Smooth muscle cell of the brain vasculature (primary cell): ENCODE data around the gene AMMECR1.
A peak's percentile ranks its signal among the peaks of the same experiment; 100 is the strongest.
"Not testable (repeated sequence)": the region's sequence is repeated elsewhere in the genome, so short reads cannot be mapped to it uniquely, and the experiment has no call there.

ENCODE experiments used
- DNase-seq: peaks from one replicate; pipeline ENCODE4 v3.0.0-alpha.2; 2012; ENCODE audit warnings: low read depth, low spot score

AMMECR1 gene

GRCh38 chrX:110171442-110171841 is 146.4 kb downstream of the AMMECR1 start:
- DNase-seq, result no peak

DNA sequence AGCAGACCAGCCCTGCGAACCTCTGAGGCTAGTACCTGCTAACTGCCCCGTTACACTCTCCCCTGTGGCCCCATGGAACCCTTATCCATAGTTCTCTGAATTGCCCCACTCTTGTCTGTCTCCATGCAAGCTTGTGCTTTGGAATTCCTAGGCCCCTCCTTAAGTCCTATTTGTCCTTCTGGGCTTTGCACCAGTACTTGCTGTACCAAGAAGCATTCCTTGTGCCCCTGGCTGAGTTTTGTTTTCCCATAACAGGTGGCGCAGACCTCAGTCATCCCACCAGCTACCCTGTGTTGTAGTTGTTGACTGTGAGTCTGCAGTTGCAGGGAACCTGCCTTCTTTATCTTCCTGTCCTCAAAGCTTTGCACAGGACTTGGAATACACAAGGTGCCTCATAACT is 147.9 kb downstream of the AMMECR1 start:
- DNase-seq, result no peak

GRCh38 chrX:110168585-110168984 is 149.3 kb downstream of the AMMECR1 start:
- no peak for DNase-seq

GRCh38 chrX:110167952-110168451 is 149.9 kb downstream of the AMMECR1 start:
- no peak for DNase-seq

GRCh38 chrX:110163488-110163887 is 154.4 kb downstream of the AMMECR1 start:
- DNase-seq, result no peak

DNA sequence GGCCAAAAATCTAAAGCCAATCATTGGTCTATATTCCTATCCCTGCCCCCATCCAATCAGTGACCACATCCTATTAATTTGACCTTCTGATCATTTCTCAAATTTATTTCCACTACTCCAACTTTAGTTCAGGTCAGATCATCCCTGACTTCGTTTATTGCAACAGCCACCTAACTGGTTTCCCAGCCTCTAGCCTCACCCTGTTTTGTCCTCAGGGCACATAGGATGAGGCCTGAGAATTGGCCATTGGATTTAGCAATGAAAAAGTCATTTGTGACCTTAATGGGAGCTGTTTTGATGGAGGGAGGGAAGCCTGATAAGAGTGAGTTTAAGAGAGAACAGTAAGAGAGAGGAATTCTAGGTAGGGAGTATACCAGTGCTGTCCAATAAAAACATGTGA is 155.0 kb downstream of the AMMECR1 start:
- no peak for DNase-seq

GRCh38 chrX:110162131-110162530 is 155.8 kb downstream of the AMMECR1 start:
- DNase-seq, result no peak

DNA sequence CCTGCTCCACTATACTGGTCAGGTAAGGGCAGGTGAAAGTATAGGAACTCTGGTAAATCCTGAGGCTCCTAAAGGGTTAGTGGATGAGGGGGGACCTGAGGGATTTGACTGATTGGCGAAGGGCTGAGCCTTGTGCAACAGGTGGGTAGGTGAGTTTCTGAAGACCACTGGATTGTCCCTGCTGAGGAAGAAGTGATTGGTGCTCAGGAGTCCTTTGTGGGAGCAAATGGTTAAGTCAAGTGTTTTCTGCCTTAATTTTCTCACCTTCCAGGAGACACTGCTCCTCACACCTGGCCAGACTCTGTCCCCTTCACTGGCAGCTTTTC is 156.6 kb downstream of the AMMECR1 start:
- DNase-seq, result no peak

GRCh38 chrX:110159865-110160264 is 158.0 kb downstream of the AMMECR1 start:
- no peak for DNase-seq

GRCh38 chrX:110159235-110159634 is 158.7 kb downstream of the AMMECR1 start:
- DNase-seq, result no peak

DNA sequence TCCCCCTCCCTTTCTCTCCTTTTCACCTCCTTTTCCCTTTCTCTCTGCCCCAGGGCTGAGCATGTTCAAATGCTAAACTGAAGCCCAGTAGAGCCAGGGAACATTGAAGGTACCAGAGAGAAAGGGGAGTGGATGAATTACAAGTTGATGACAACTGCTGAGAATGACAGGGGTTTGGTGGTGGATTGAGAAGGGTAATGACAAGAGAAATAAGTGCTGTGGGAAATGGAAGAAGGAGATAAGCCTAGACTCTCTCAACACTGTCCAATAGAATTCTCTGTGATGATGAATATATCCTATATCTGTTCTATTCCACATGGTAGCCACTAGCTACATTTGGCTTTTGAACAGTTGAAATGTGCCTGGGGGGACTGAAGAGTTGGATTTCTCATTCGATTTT is 160.4 kb downstream of the AMMECR1 start:
- DNase-seq, result no peak

DNA sequence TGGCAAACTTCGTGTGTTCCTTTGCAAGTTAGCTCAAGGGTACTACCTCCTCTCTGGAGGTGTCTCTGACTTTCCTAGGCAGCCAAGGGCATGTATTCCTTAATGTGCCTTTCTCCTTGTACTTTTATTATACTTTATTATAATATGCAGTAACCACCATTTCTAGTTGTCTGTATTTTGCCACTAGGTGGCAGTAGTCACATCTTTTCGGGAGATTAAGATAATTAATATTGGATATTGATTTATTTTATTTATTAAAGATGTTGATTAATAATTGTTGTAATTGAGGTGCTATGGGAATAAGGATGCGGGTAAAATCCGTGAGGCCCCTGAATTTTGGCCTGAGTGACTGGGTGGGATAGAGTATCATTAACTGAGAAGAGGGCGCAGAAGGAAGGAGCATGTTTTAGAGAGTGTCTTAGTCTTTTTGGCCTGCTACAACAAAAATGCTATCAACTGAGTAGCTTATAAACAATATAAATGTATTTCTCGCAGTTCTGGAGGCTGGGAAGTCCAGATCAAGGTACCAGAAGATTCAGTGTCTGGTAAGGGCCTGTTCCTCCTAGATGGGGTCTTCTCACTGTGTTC is 161.6 kb downstream of the AMMECR1 start:
- DNase-seq, result no peak

DNA sequence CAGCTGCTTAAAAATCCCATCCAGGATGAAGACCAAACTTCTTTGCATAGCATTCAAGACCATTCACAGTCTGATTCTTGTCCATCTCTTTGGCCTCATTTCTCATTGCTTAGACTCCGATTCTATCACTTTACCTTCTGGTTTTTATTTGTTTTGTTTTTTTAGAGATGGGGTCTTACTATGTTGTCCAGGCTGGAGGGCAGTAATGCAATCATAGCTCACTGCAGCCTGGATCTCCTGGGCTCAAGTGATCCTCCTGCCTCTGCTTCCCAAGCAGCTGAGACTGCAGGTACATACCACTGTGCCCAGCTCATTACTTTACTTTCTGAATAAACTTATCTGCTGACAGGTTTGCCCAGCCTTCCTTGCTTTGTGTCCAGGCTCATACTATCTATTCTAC is 162.1 kb downstream of the AMMECR1 start:
- no peak for DNase-seq

GRCh38 chrX:110154328-110154727 is 163.6 kb downstream of the AMMECR1 start:
- DNase-seq, result not testable (repeated sequence)

DNA sequence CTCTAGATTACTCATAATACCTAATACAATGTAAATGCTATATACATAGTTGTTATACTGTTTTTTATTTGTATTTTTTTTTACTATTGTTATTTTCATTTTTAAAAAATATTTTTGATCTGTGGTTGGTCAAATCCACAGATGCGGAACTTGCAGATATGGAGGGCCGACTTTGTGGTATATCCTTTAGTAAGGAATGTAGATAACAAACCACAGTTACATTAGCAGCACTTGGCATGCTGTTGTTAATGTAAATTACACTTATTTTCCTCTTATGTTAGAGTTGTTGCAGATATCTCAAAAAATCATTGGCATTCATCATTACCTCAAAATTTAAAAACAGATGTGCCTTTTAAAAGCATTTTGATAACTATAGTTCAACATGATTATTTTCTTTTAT is 164.0 kb downstream of the AMMECR1 start:
- DNase-seq, result no peak

- no peak for DNase-seq
These were observed 164.6 kb downstream of the AMMECR1 start for GRCh38 chrX:110153244-110153643.

DNA sequence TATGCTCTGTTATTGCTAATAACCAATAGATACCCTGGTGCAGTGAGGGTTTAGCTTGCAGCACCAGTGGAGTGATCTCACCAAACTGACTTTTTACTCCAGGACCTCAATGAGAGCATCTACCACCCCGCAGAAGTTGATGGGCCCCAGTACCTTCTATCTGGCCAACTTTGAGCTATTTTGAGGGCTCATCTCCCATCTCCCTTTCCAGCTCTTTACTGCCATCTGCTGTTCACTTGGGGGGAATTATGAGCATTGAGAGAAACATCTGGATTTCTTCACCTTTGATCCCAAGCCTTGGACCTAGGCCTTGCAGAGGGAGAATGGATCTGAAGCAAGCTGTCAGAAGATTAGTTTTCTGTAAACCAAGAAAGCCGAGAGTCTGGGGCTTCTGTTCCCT is 171.4 kb downstream of the AMMECR1 start:
- DNase-seq, result peak; percentile 28

- DNase-seq, result peak; percentile 7
These were observed 172.0 kb downstream of the AMMECR1 start for GRCh38 chrX:110145854-110146253.

DNA sequence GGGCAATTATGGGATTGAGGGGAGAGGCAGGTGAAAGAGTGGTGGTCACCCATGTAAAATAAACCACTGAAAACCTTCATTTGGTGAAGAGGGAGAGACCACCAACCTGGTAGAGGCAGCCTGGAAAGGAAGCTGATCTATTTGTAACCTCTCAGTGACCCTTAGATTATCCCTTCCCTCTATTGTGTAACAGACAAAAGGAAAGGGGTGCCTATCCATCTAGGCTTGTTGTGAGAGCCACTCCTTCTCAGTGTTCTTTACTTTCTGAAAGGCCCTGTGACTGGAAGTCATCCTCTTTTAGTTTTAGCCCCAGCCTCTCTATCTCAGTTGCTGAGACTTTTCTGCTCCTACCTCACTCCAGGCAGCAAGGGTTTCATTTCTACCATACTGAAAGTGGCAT is 172.6 kb downstream of the AMMECR1 start:
- no peak for DNase-seq
